Lower leg skin (tissue), 3 donors: Measurements from ENCODE around the gene KISS1.

Experiments used
- CTCF ChIP-seq, 3 donors: fragments of 450-650 bp; IDR thresholded peaks; one replicate each; pipeline ENCODE4 v1.5.1; 2016; ENCODE audit warnings: antibody characterized with exemption in 3 of 3, mild to moderate bottlenecking in 3 of 3, moderate library complexity in 2 of 3
- POLR2A ChIP-seq, 2 donors: fragments of 450-650 bp; IDR thresholded peaks; one replicate each; pipeline ENCODE4 v1.6.1; 2016 to 2017; ENCODE audit warnings: antibody characterized with exemption in 2 of 2, mild to moderate bottlenecking in 1 of 2, moderate library complexity in 1 of 2

- TF ChIP-seq POLR2A (IDR thresholded peaks at IDR 0.05): no peak
- TF ChIP-seq CTCF (IDR thresholded peaks at IDR 0.05): no peak
These were observed 46.4 kb downstream of the KISS1 start for GRCh38 chr1:204149635-204150565.
